Activated CD4-positive, alpha-beta T cell treated with anti-CD3 and anti-CD28 coated beads, Interleukin-2, amount 10 ng/mL, durations not matched to agents 7 days and 5 days (primary cell): ENCODE results near the gene AGPAT4. TPM values are rescaled to one million over a fixed set of nuclear protein-coding genes. Genes with fewer than 3 reads are reported as not detected.

ENCODE experiments used
- CTCF ChIA-PET: fragments of 350-600 bp; sonication (Branson Sonifier 250); formaldehyde crosslinking; loops from one replicate; lab custom pipeline; 2021; ENCODE audit warnings: antibody characterized with exemption; lab: Charles Lee
- POLR2A ChIA-PET: fragments of 350-600 bp; sonication (Branson Sonifier 250); formaldehyde crosslinking; loops from one replicate; lab custom pipeline; 2021; ENCODE audit warnings: antibody characterized with exemption; lab: Charles Lee
- DNase-seq: peaks from one replicate; pipeline ENCODE4 v3.0.0-alpha.2; 2020
- H3K27ac Mint-ChIP-seq: one replicate; pipeline ENCODE4 v1.8.0; 2021; ENCODE audit warnings: mild to moderate bottlenecking, moderate library complexity, mixed read lengths
- H3K27me3 Mint-ChIP-seq: one replicate; pipeline ENCODE4 v1.8.0; 2021; ENCODE audit warnings: mixed read lengths
- H3K36me3 Mint-ChIP-seq: one replicate; pipeline ENCODE4 v1.8.0; 2021; ENCODE audit warnings: low read depth, mixed read lengths
- H3K4me1 Mint-ChIP-seq: one replicate; pipeline ENCODE4 v1.8.0; 2021; ENCODE audit warnings: mixed read lengths
- H3K4me3 Mint-ChIP-seq: one replicate; pipeline ENCODE4 v1.8.0; 2021; ENCODE audit warnings: mild to moderate bottlenecking, moderate library complexity, mixed read lengths
- H3K9me3 Mint-ChIP-seq: one replicate; pipeline ENCODE4 v1.8.0; 2021; ENCODE audit warnings: mixed read lengths
- total RNA-seq, 2 experiments: library from RNA; stranded (reverse); gene quantifications; one replicate each; pipeline ENCODE4 v1.2.3, GENCODE V29; 2021

Gene AGPAT4
- total RNA-seq, 2 experiments from 2014 or later, result 8.5 to 8.8 TPM

GRCh38 chr6:161242779-161243693, 30.8 kb downstream of the AGPAT4 start:
- peaks cover 5% of the 10 kb centered on the region for H3K4me1 Mint-ChIP-seq
- H3K27ac Mint-ChIP-seq, result no peak overlapping the region
- POLR2A ChIA-PET, result no interaction called here
- H3K36me3 Mint-ChIP-seq, result peaks cover 8% of the 10 kb centered on the region
- H3K4me3 Mint-ChIP-seq, result no peak overlapping the region
- CTCF ChIA-PET, result interaction anchor here (0.6 to 1.7 kb wide), 2 partner anchors 9 to 24 kb away, joined by 3 to 4 read pairs; no protein-coding TSS in a partner anchor
- H3K9me3 Mint-ChIP-seq, result peaks cover 4% of the 10 kb centered on the region
- no peaks in the 10 kb centered on the region for H3K27me3 Mint-ChIP-seq
- DNase-seq, result no peak

- H3K27ac Mint-ChIP-seq, result no peak overlapping the region
- H3K4me3 Mint-ChIP-seq, result no peak overlapping the region
Measured at GRCh38 chr6:161242113-161242512, 31.7 kb downstream of the AGPAT4 start.

GRCh38 chr6:161239001-161239400, 34.9 kb downstream of the AGPAT4 start:
- H3K27ac Mint-ChIP-seq, result no peak overlapping the region
- CTCF ChIA-PET, result no interaction called here
- H3K4me1 Mint-ChIP-seq, result peaks cover 12% of the 10 kb centered on the region
- peaks cover 4% of the 10 kb centered on the region for H3K9me3 Mint-ChIP-seq
- H3K36me3 Mint-ChIP-seq, result peaks cover 12% of the 10 kb centered on the region
- H3K27me3 Mint-ChIP-seq, result no peaks in the 10 kb centered on the region
- no peak for DNase-seq
- H3K4me3 Mint-ChIP-seq, result no peak overlapping the region
- POLR2A ChIA-PET, result no interaction called here

More at GRCh38 chr6:161242113-161242512, 31.7 kb downstream of the AGPAT4 start:
- Mint-ChIP-seq H3K4me1 (peaks cover 5% of the 10 kb centered on the region), H3K9me3 (peaks cover 4% of the 10 kb centered on the region), H3K36me3 (peaks cover 8% of the 10 kb centered on the region), H3K27me3 (no peaks in the 10 kb centered on the region)
- no peak for DNase-seq
- POLR2A ChIA-PET, result no interaction called here
- CTCF ChIA-PET, result no interaction called here

- ChIA-PET POLR2A (interaction anchor here (0.6 kb wide), 1 partner anchor 86 kb away, joined by 4 read pairs; no protein-coding TSS in a partner anchor), CTCF (no interaction called here)
- Mint-ChIP-seq H3K27me3 (no peaks in the 10 kb centered on the region), H3K4me1 (peaks cover 8% of the 10 kb centered on the region), H3K36me3 (peaks cover 12% of the 10 kb centered on the region), H3K4me3 (no peak overlapping the region), H3K9me3 (peaks cover 4% of the 10 kb centered on the region), H3K27ac (no peak overlapping the region)
- no peak for DNase-seq
Measured at GRCh38 chr6:161238500-161238899, 35.4 kb downstream of the AGPAT4 start.

GRCh38 chr6:161238081-161238480, 35.8 kb downstream of the AGPAT4 start:
- no peak overlapping the region for H3K27ac Mint-ChIP-seq
- ChIA-PET POLR2A (interaction anchor here (0.6 kb wide), 1 partner anchor 86 kb away, joined by 4 read pairs; no protein-coding TSS in a partner anchor), CTCF (no interaction called here)

GRCh38 chr6:161237176-161237575, 36.7 kb downstream of the AGPAT4 start:
- Mint-ChIP-seq H3K27me3 (no peaks in the 10 kb centered on the region), H3K36me3 (peaks cover 15% of the 10 kb centered on the region), H3K9me3 (peaks cover 4% of the 10 kb centered on the region), H3K4me1 (peaks cover 7% of the 10 kb centered on the region), H3K27ac (no peak overlapping the region), H3K4me3 (no peak overlapping the region)
- ChIA-PET POLR2A (no interaction called here), CTCF (no interaction called here)
- no peak for DNase-seq

More at GRCh38 chr6:161238081-161238480, 35.8 kb downstream of the AGPAT4 start:
- peaks cover 4% of the 10 kb centered on the region for H3K9me3 Mint-ChIP-seq
- no peak for DNase-seq
- H3K4me1 Mint-ChIP-seq, result peaks cover 7% of the 10 kb centered on the region
- no peaks in the 10 kb centered on the region for H3K27me3 Mint-ChIP-seq
- H3K4me3 Mint-ChIP-seq, result no peak overlapping the region
- peaks cover 13% of the 10 kb centered on the region for H3K36me3 Mint-ChIP-seq

GRCh38 chr6:161235776-161236633, 37.9 kb downstream of the AGPAT4 start:
- peaks cover 7% of the 10 kb centered on the region for H3K4me1 Mint-ChIP-seq
- no peak overlapping the region for H3K4me3 Mint-ChIP-seq
- no peak for DNase-seq
- peaks cover 4% of the 10 kb centered on the region for H3K9me3 Mint-ChIP-seq
- peaks cover 24% of the 10 kb centered on the region for H3K36me3 Mint-ChIP-seq
- no peaks in the 10 kb centered on the region for H3K27me3 Mint-ChIP-seq
- no peak overlapping the region for H3K27ac Mint-ChIP-seq
- ChIA-PET CTCF (interaction anchor here (0.7 kb wide), 1 partner anchor 151 kb away, joined by 4 read pairs; no protein-coding TSS in a partner anchor), POLR2A (interaction anchor here (0.6 kb wide), 1 partner anchor 56 kb away, joined by 3 read pairs; no protein-coding TSS in a partner anchor)

GRCh38 chr6:161233986-161234661, 39.7 kb downstream of the AGPAT4 start:
- Mint-ChIP-seq H3K27me3 (no peaks in the 10 kb centered on the region), H3K4me1 (peaks cover 14% of the 10 kb centered on the region), H3K36me3 (peaks cover 25% of the 10 kb centered on the region), H3K4me3 (no peak overlapping the region), H3K9me3 (peaks cover 4% of the 10 kb centered on the region), H3K27ac (no peak overlapping the region)
- CTCF ChIA-PET, result interaction anchor here (0.6 to 1.3 kb wide), 2 partner anchors 10 to 24 kb away, joined by 3 to 4 read pairs; no protein-coding TSS in a partner anchor
- no peak for DNase-seq
- POLR2A ChIA-PET, result no interaction called here

GRCh38 chr6:161232467-161232866, 41.4 kb downstream of the AGPAT4 start:
- DNase-seq, result no peak
- H3K4me1 Mint-ChIP-seq, result peaks cover 28% of the 10 kb centered on the region
- no peak overlapping the region for H3K4me3 Mint-ChIP-seq
- H3K36me3 Mint-ChIP-seq, result peaks cover 19% of the 10 kb centered on the region
- no peaks in the 10 kb centered on the region for H3K27me3 Mint-ChIP-seq
- POLR2A ChIA-PET, result no interaction called here
- CTCF ChIA-PET, result no interaction called here
- H3K9me3 Mint-ChIP-seq, result no peaks in the 10 kb centered on the region
- H3K27ac Mint-ChIP-seq, result no peak overlapping the region

- CTCF ChIA-PET, result no interaction called here
- Mint-ChIP-seq H3K4me1 (peaks cover 32% of the 10 kb centered on the region), H3K27ac (no peak overlapping the region), H3K4me3 (no peak overlapping the region), H3K9me3 (no peaks in the 10 kb centered on the region), H3K36me3 (peaks cover 19% of the 10 kb centered on the region), H3K27me3 (no peaks in the 10 kb centered on the region)
- POLR2A ChIA-PET, result no interaction called here
- DNase-seq, result no peak
Measured at GRCh38 chr6:161232010-161232409, 41.9 kb downstream of the AGPAT4 start.

- H3K4me1 Mint-ChIP-seq, result peaks cover 43% of the 10 kb centered on the region
- no peak overlapping the region for H3K27ac Mint-ChIP-seq
- no peaks in the 10 kb centered on the region for H3K27me3 Mint-ChIP-seq
- H3K36me3 Mint-ChIP-seq, result peaks cover 19% of the 10 kb centered on the region
- H3K9me3 Mint-ChIP-seq, result no peaks in the 10 kb centered on the region
- DNase-seq, result no peak
- ChIA-PET POLR2A (no interaction called here), CTCF (no interaction called here)
- H3K4me3 Mint-ChIP-seq, result no peak overlapping the region
Measured at GRCh38 chr6:161230339-161230738, 43.5 kb downstream of the AGPAT4 start.
